ENCODE data around the gene SPATS2. TPM values are rescaled to one million over a fixed set of nuclear protein-coding genes. Genes with fewer than 3 reads are reported as not detected.

SPATS2 gene
- total RNA-seq, 2 experiments from 2014 or later: 6.1 to 6.4 TPM

- TF ChIP-seq CTCF (IDR thresholded peaks at IDR 0.05): no peak
- Mint-ChIP-seq H3K9me3 (no peaks in the 10 kb centered on the region), H3K36me3 (ENCODE audit: low read depth) (peaks cover 20% of the 10 kb centered on the region), H3K27me3 (no peaks in the 10 kb centered on the region), H3K4me1 (ENCODE audit: low read depth) (no peaks in the 10 kb centered on the region), H3K27ac (no peak overlapping the region), H3K4me3 (no peak overlapping the region)
- CTCF ChIA-PET: no interaction called here
- Histone ChIP-seq H3K36me3 (ENCODE audit: insufficient read depth, low read length) (peaks cover 18% of the 10 kb centered on the region), H3K27ac (ENCODE audit: low read depth in 1 of 2, low read length in 2 of 2) (no peak overlapping the region), H3K27me3 (ENCODE audit: control insufficient read depth in 1 of 2, insufficient read depth in 2 of 2, low read length in 2 of 2) (no peaks in the 10 kb centered on the region), H3K4me3 (ENCODE audit: low read length) (no peak overlapping the region), H3K4me1 (ENCODE audit: insufficient read depth, low read length) (no peaks in the 10 kb centered on the region), H3K9me3 (ENCODE audit: control insufficient read depth in 1 of 2, insufficient read depth in 1 of 2, low read length in 2 of 2) (no peaks in the 10 kb centered on the region)
- ATAC-seq (ENCODE audit: poor library complexity): no peak
- intact Hi-C loops (cut with DNase I, micrococcal nuclease): no loop called here
- POLR2A ChIA-PET: no interaction called here
- DNase-seq: no peak
Measured at GRCh38 chr12:49521389-49521788, 154.1 kb downstream of the SPATS2 start.

- Mint-ChIP-seq H3K36me3 (ENCODE audit: low read depth) (peaks cover 20% of the 10 kb centered on the region), H3K27me3 (no peaks in the 10 kb centered on the region), H3K4me1 (ENCODE audit: low read depth) (no peaks in the 10 kb centered on the region), H3K4me3 (no peak overlapping the region), H3K27ac (no peak overlapping the region), H3K9me3 (no peaks in the 10 kb centered on the region)
- no peak for DNase-seq
- Histone ChIP-seq H3K27me3 (ENCODE audit: control insufficient read depth in 1 of 2, insufficient read depth in 2 of 2, low read length in 2 of 2) (no peaks in the 10 kb centered on the region), H3K4me1 (ENCODE audit: insufficient read depth, low read length) (no peaks in the 10 kb centered on the region), H3K4me3 (ENCODE audit: low read length) (no peak overlapping the region), H3K27ac (ENCODE audit: low read depth in 1 of 2, low read length in 2 of 2) (no peak overlapping the region), H3K9me3 (ENCODE audit: control insufficient read depth in 1 of 2, insufficient read depth in 1 of 2, low read length in 2 of 2) (no peaks in the 10 kb centered on the region), H3K36me3 (ENCODE audit: insufficient read depth, low read length) (peaks cover 18% of the 10 kb centered on the region)
- ChIA-PET CTCF (interaction anchor here (1.2 kb wide), 1 partner anchor 11 kb away, joined by 4 read pairs; no protein-coding TSS in a partner anchor), POLR2A (no interaction called here)
- no peak for TF ChIP-seq CTCF (IDR thresholded peaks at IDR 0.05)
- intact Hi-C loops (cut with DNase I, micrococcal nuclease): no loop called here
- no peak for ATAC-seq (ENCODE audit: poor library complexity)
Measured at GRCh38 chr12:49524660-49525324, 157.5 kb downstream of the SPATS2 start.

- H3K9me3 Mint-ChIP-seq: no peaks in the 10 kb centered on the region
- intact Hi-C loops (cut with DNase I, micrococcal nuclease): no loop called here
- H3K27me3 ChIP-seq (ENCODE audit: control insufficient read depth in 1 of 2, insufficient read depth in 2 of 2, low read length in 2 of 2): no peaks in the 10 kb centered on the region
- no peaks in the 10 kb centered on the region for H3K9me3 ChIP-seq (ENCODE audit: control insufficient read depth in 1 of 2, insufficient read depth in 1 of 2, low read length in 2 of 2)
- H3K36me3 ChIP-seq (ENCODE audit: insufficient read depth, low read length): peaks cover 18% of the 10 kb centered on the region
- ChIA-PET POLR2A (no interaction called here), CTCF (no interaction called here)
- peaks cover 20% of the 10 kb centered on the region for H3K36me3 Mint-ChIP-seq (ENCODE audit: low read depth)
- H3K4me1 Mint-ChIP-seq (ENCODE audit: low read depth): no peaks in the 10 kb centered on the region
- no peak for TF ChIP-seq CTCF (IDR thresholded peaks at IDR 0.05)
- ATAC-seq (ENCODE audit: poor library complexity): no peak
- no peak overlapping the region for H3K4me3 ChIP-seq (ENCODE audit: low read length)
- H3K27ac ChIP-seq (ENCODE audit: low read depth in 1 of 2, low read length in 2 of 2): no peak overlapping the region
- no peaks in the 10 kb centered on the region for H3K27me3 Mint-ChIP-seq
- no peak for DNase-seq
- no peak overlapping the region for H3K27ac Mint-ChIP-seq
- no peak overlapping the region for H3K4me3 Mint-ChIP-seq
- H3K4me1 ChIP-seq (ENCODE audit: insufficient read depth, low read length): no peaks in the 10 kb centered on the region
Measured at GRCh38 chr12:49525942-49526341, 158.7 kb downstream of the SPATS2 start.

Data from CD4-positive, alpha-beta T cell (primary cell).